HepG2 (cell line): ENCODE results near the gene SMARCE1. TPM values are rescaled to one million over a fixed set of nuclear protein-coding genes. Genes with fewer than 3 reads are reported as not detected.

Experiments
- CENPX ChIP-seq: sonication (generic); formaldehyde crosslinking; IDR thresholded peaks from 2 replicates; pipeline ENCODE4 v1.9.0; 2021; ENCODE audit warnings: mild to moderate bottlenecking, missing genetic modification reagents, moderate library complexity
- DNMT1 ChIP-seq: sonication (generic); formaldehyde crosslinking; IDR thresholded peaks from 2 replicates; pipeline ENCODE4 v1.5.1; 2020; ENCODE audit warnings: mild to moderate bottlenecking, missing genetic modification reagents
- ETV6 ChIP-seq: sonication (generic); formaldehyde crosslinking; conservative IDR thresholded peaks from 2 replicates; pipeline ENCODE4 v1.4.0; 2020; ENCODE audit warnings: missing genetic modification reagents
- KAT7 ChIP-seq: IDR thresholded peaks from 2 replicates; pipeline ENCODE4 v1.6.1; 2018; ENCODE audit warnings: borderline replicate concordance, missing compliant biosample characterization
- MXD3 ChIP-seq: IDR thresholded peaks from 2 replicates; pipeline ENCODE4 v1.6.1; 2016; ENCODE audit warnings: mild to moderate bottlenecking, missing biosample characterization, missing genetic modification reagents
- STAT5B ChIP-seq: sonication (generic); formaldehyde crosslinking; IDR thresholded peaks from 2 replicates; pipeline ENCODE4 v1.4.0; 2020; ENCODE audit warnings: missing genetic modification reagents
- TERF1 ChIP-seq: sonication (generic); formaldehyde crosslinking; IDR thresholded peaks from 2 replicates; pipeline ENCODE4 v1.8.0; 2022; ENCODE audit warnings: mild to moderate bottlenecking, missing genetic modification reagents, moderate library complexity
- ZNF44 ChIP-seq: sonication (generic); formaldehyde crosslinking; IDR thresholded peaks from 2 replicates; pipeline ENCODE4 v1.5.1; 2020; ENCODE audit warnings: mild to moderate bottlenecking, missing genetic modification reagents
- ZNF574 ChIP-seq: sonication (generic); formaldehyde crosslinking; IDR thresholded peaks from 2 replicates; pipeline ENCODE4 v1.4.0; 2020; ENCODE audit warnings: missing genetic modification reagents
- polyA plus RNA-seq, 8 experiments: library from polyadenylated mRNA; depleted of rRNA in 3 of 8; stranded (reverse) in 7 of 8; unstranded in 1 of 8; fragments of >200 nt; fragmentation: Illumina TruSeq in 4 of 8; extraction: Trizol in 4 of 8; gene quantifications; 2 replicates each; pipeline versions ENCODE4 v1.2.1 to v1.2.3, GENCODE V29; 2011 to 2016; ENCODE audit warnings: low read depth in 4 of 8, missing spikeins in 1 of 8, mixed read lengths in 1 of 8; ENCODE audit not compliant: insufficient read depth in 1 of 8
- total RNA-seq, 5 experiments: library from RNA; depleted of rRNA; stranded (reverse); fragments of >200 nt; fragmentation: Illumina TruSeq; extraction: Trizol; gene quantifications; 2 replicates each; pipeline ENCODE4 v1.2.3, GENCODE V29; 2016; ENCODE audit warnings: low read depth in 1 of 5

The SMARCE1 gene
- total and polyA plus RNA-seq, 2 of the 13 experiments (the other 11 are each of a cell fraction or from before 2014, with no cell fraction given): 43.5 to 127 TPM

- TF ChIP-seq ZNF574 (CRISPR knock-in tag): 0 out of 2 replicates have a peak, but pooled peaks have one; percentile 38
- peak; percentile 71; the same call in 1 of the 2 replicates for TF ChIP-seq STAT5B (CRISPR knock-in tag)
- no peak for TF ChIP-seq ZNF44 (CRISPR knock-in tag)
- no peak for TF ChIP-seq TERF1
- 0 out of 2 replicates have a peak, but pooled peaks have one; percentile 43 for TF ChIP-seq ETV6 (CRISPR knock-in tag)
- TF ChIP-seq MXD3 (CRISPR knock-in tag): no peak
- no peak for TF ChIP-seq KAT7
- TF ChIP-seq CENPX (CRISPR knock-in tag): no peak
- TF ChIP-seq DNMT1: 0 out of 2 replicates have a peak, but pooled peaks have one; percentile 25
These were observed 31.7 kb downstream of the SMARCE1 start (continued) for GRCh38 chr17:40615841-40616476.
